ENCODE measurements around the gene LARP6.

- no peak for TF ChIP-seq CTCF (conservative IDR thresholded peaks at IDR 0.05; ENCODE audit: low read depth, low read length)
- TF ChIP-seq EZH2 (IDR thresholded peaks at IDR 0.05; ENCODE audit: borderline replicate concordance, low read depth, low read length, poor library complexity, severe bottlenecking) = no peak
Observed at GRCh38 chr15:70826634-70827033, 27.3 kb downstream of the LARP6 start.

Data from A673 (cell line).